ENCODE results near the gene KLF11. TPM values are rescaled to one million over a fixed set of nuclear protein-coding genes. Genes with fewer than 3 reads are reported as not detected.

Gene KLF11
- total and polyA plus RNA-seq, 9 of the 15 experiments (the other 6 are each of a cell fraction or from before 2014, with no cell fraction given), result 2.1 to 13.4 (median 6.5) TPM

DNA sequence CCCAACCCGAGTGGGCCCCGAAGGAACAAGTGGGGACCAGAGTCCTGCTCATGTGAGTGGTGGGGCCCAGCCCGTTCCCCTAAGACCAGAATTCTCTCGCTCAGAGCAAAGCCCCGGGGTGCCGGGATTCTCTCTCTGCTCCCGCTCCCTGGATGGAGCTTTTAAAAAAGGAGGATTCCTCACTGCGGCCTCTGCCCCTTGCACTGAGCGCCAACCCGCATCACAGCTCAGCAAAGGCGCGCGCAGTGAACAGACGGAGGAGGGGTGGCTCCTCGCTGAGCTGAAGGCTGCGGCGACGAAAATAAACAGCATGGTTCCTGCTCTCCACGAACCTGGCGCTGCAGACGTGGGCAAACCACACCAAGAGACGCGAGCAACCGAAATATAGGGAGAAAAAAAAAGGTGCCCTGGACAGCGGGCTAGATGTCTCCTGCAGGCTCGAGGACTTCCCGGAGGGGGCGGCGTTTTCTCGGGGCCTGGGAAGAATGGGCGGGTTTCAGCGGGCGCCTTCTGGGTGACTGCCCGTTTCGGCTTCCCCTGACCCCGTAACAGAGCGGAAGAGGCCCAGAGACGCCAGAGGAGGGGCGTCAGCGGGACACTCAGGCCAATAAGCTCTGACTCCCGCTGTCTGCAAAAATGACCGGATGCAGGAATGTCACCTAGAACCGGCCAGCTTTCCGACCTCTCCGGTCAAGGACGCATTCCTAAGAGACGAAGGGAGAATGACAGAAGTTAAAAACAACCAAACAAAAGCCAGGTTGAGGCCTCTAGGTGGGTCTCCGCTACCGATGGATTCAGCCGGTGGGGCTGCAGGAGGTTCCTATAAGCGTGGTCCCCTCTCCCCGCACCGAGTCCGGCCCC lies 819 bp upstream of the KLF11 start (continued):
- 0 out of 4 replicates have a peak, but pooled peaks of 1 of the 2 experiments have one; percentile 39 for TF ChIP-seq MNT (conservative IDR thresholded peaks at IDR 0.05)
- TF ChIP-seq POLR2G (IDR thresholded peaks at IDR 0.05; ENCODE audit: low read depth, low read length), result peak; percentile 14; the same call in 1 of the 2 replicates

GRCh38 chr2:10043906-10044601 lies 704 bp downstream of the KLF11 start:
- Histone ChIP-seq H3K79me2 (ENCODE audit: control insufficient read depth, insufficient read depth, low read length) (peaks cover 29% of the 10 kb centered on the region), H3K9me3 (replicated peaks; ENCODE audit: control insufficient read depth, insufficient read depth, low read depth, low read length) (0 out of 2 replicates have a peak, but pooled peaks cover 2% of the 10 kb centered on the region), H3K27ac (ENCODE audit: extremely low read depth, low read depth, low read length) (peak overlapping the region; percentile 99), H4K20me1 (replicated peaks; ENCODE audit: control insufficient read depth, insufficient read depth, low read length) (peaks cover 8% of the 10 kb centered on the region; the same call in 1 of the 2 replicates), H3K27me3 (ENCODE audit: control insufficient read depth in 2 of 2, insufficient read depth in 2 of 2, low read length in 2 of 2) (no peaks in the 10 kb centered on the region), H2AFZ (ENCODE audit: low read depth, low read length) (peak overlapping the region; percentile 91), H3K36me3 (ENCODE audit: control insufficient read depth, insufficient read depth, low read length) (peaks cover 36% of the 10 kb centered on the region), H3K4me1 (replicated peaks in 1 of 2; ENCODE audit: control insufficient read depth in 2 of 2, insufficient read depth in 2 of 2, low read length in 2 of 2) (peaks cover 7 to 59% of the 10 kb centered on the region in 2 experiments; a peak in 4 of 5 replicates), H3K9ac (ENCODE audit: insufficient read depth in 1 of 2, low read depth in 2 of 2, low read length in 2 of 2) (peak overlapping the region; percentile 83 to 94), H3K9me1 (ENCODE audit: control insufficient read depth, insufficient read depth, low read length) (peaks cover 7% of the 10 kb centered on the region), H3K4me3 (peak overlapping the region; percentile 61), H3K4me2 (ENCODE audit: insufficient read depth, low read length) (peak overlapping the region; percentile 76)
- ChIA-PET POLR2A (interaction anchor here (0.6 to 2.9 kb wide), 9 partner anchors 8 to 410 kb away, joined by 3 to 18 read pairs (median 4); no protein-coding TSS in a partner anchor), CTCF (ENCODE audit: low intra/inter-chr PET ratio) (interaction anchor here (0.6 kb wide), 2 partner anchors 208 to 245 kb away, joined by 4 to 5 read pairs; no protein-coding TSS in a partner anchor)
- FAIRE-seq (peak; percentile 80), ATAC-seq (peak; percentile 91), DNase-seq (ENCODE audit: extremely low read depth in 1 of 4, low spot score in 3 of 4) (peak; percentile 89 to 98 (median 94))
- in situ Hi-C loops (cut with MboI) (no loop called here), intact Hi-C loops (cut with micrococcal nuclease) (no loop called here)
- BruUV-seq (replicated peaks), result no TSS peak
- WGBS (ENCODE audit: insufficient coverage, low coverage, missing lambda C conversion rate), result 0% methylated on average over 14 of the region's 90 CpGs
- TF ChIP-seq ZNF174 (CRISPR knock-in tag; IDR thresholded peaks at IDR 0.05) (no peak), EZH2 (IDR thresholded peaks at IDR 0.05; ENCODE audit: borderline replicate concordance, low read depth, low read length) (no peak), ZNF551 (CRISPR knock-in tag; IDR thresholded peaks at IDR 0.05) (no peak), ZNF785 (CRISPR knock-in tag; IDR thresholded peaks at IDR 0.05) (no peak), ZFP1 (CRISPR knock-in tag; IDR thresholded peaks at IDR 0.05) (no peak), ETS2 (tag; IDR thresholded peaks at IDR 0.05; ENCODE audit: borderline replicate concordance, poor library complexity, severe bottlenecking) (no peak), NFYB (IDR thresholded peaks at IDR 0.05; ENCODE audit: extremely low read depth, insufficient read length) (no peak), KDM4B (IDR thresholded peaks at IDR 0.05; ENCODE audit: borderline replicate concordance in 2 of 2, low read depth in 1 of 2) (no peak), ZKSCAN3 (CRISPR knock-in tag; IDR thresholded peaks at IDR 0.05) (no peak), ZFP30 (CRISPR knock-in tag; IDR thresholded peaks at IDR 0.05; ENCODE audit: borderline replicate concordance) (no peak)
- TF ChIP-seq, protein P1, sequence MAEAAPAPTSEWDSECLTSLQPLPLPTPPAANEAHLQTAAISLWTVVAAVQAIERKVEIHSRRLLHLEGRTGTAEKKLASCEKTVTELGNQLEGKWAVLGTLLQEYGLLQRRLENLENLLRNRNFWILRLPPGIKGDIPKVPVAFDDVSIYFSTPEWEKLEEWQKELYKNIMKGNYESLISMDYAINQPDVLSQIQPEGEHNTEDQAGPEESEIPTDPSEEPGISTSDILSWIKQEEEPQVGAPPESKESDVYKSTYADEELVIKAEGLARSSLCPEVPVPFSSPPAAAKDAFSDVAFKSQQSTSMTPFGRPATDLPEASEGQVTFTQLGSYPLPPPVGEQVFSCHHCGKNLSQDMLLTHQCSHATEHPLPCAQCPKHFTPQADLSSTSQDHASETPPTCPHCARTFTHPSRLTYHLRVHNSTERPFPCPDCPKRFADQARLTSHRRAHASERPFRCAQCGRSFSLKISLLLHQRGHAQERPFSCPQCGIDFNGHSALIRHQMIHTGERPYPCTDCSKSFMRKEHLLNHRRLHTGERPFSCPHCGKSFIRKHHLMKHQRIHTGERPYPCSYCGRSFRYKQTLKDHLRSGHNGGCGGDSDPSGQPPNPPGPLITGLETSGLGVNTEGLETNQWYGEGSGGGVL (CRISPR knock-in tag; IDR thresholded peaks at IDR 0.05), result no peak
